Muscle of leg (tissue), 11 donors: ENCODE measurements around the gene C3orf38. TPM values are rescaled to one million over a fixed set of nuclear protein-coding genes. Genes with fewer than 3 reads are reported as not detected.

Experiments
- DNase-seq: peaks from one replicate; pipeline ENCODE4 v3.0.0; 2013
- H3K27ac ChIP-seq: one replicate; pipeline ENCODE4 v1.5.1; 2013; ENCODE audit warnings: mild to moderate bottlenecking, low read length, control low read depth
- H3K27me3 ChIP-seq: one replicate; pipeline ENCODE4 v1.6.1; 2013; ENCODE audit warnings: low read length; ENCODE audit not compliant: control insufficient read depth, insufficient read depth
- H3K36me3 ChIP-seq: one replicate; pipeline ENCODE4 v1.6.1; 2013; ENCODE audit warnings: low read length; ENCODE audit not compliant: control insufficient read depth, insufficient read depth
- H3K4me1 ChIP-seq: one replicate; pipeline ENCODE4 v1.6.1; 2013; ENCODE audit warnings: low read length; ENCODE audit not compliant: control insufficient read depth, insufficient read depth
- H3K4me3 ChIP-seq: one replicate; pipeline ENCODE4 v1.5.1; 2013; ENCODE audit warnings: low read length, control low read depth
- H3K9me3 ChIP-seq: replicated peaks from 2 replicates; pipeline ENCODE4 v1.6.1; 2013; ENCODE audit warnings: low read depth, low read length; ENCODE audit not compliant: control insufficient read depth
- WGBS: methylation state at CpG from one replicate; pipeline ENCODE4 v1.1.5; 2013; ENCODE audit warnings: missing lambda C conversion rate; ENCODE audit not compliant: insufficient coverage; 5-methylcytosine and 5-hydroxymethylcytosine counted together
- polyA plus RNA-seq, 8 donors: library from polyadenylated mRNA; unstranded; fragments of 120-200 nt; gene quantifications; one replicate each; pipeline versions ENCODE4 v1.2.1 to v1.2.3, GENCODE V29; 2013; ENCODE audit warnings: inconsistent platforms in 1 of 8, low replicate concordance in 1 of 8; ENCODE audit not compliant: insufficient read length in 8 of 8, insufficient read depth in 1 of 8
- total RNA-seq: library from RNA; stranded (reverse); fragments of 120-200 nt; gene quantifications from one replicate; pipeline ENCODE4 v1.2.4, GENCODE V29; 2013

The C3orf38 gene
- total and polyA plus RNA-seq, 9 donors: 14.4 to 24.1 (median 16.9) TPM

GRCh38 chr3:88188436-88188835 lies 38.7 kb downstream of the C3orf38 start:
- WGBS: no CpG with 5 or more reads among the region's 6 CpGs
- Histone ChIP-seq H3K9me3 (no peaks in the 10 kb centered on the region), H3K4me3 (no peak overlapping the region), H3K4me1 (no peaks in the 10 kb centered on the region), H3K27ac (no peak overlapping the region), H3K27me3 (no peaks in the 10 kb centered on the region), H3K36me3 (no peaks in the 10 kb centered on the region)
- peak; percentile 6 for DNase-seq

- Histone ChIP-seq H3K27ac (no peak overlapping the region), H3K9me3 (no peaks in the 10 kb centered on the region), H3K4me1 (no peaks in the 10 kb centered on the region), H3K4me3 (no peak overlapping the region), H3K36me3 (no peaks in the 10 kb centered on the region), H3K27me3 (no peaks in the 10 kb centered on the region)
- WGBS: 100% methylated on average over 1 of the region's 11 CpGs
- DNase-seq: no peak
Observed at GRCh38 chr3:88189361-88189810, 39.6 kb downstream of the C3orf38 start.

GRCh38 chr3:88191872-88192409 lies 42.2 kb downstream of the C3orf38 start:
- H3K4me3 ChIP-seq: no peak overlapping the region
- no CpG with 5 or more reads among the region's 4 CpGs for WGBS

GRCh38 chr3:88192631-88193030 lies 42.9 kb downstream of the C3orf38 start:
- DNase-seq: no peak
- no CpG with 5 or more reads among the region's 3 CpGs for WGBS
- no peaks in the 10 kb centered on the region for H3K9me3 ChIP-seq
- H3K36me3 ChIP-seq: no peaks in the 10 kb centered on the region
- no peak overlapping the region for H3K27ac ChIP-seq
- H3K4me1 ChIP-seq: no peaks in the 10 kb centered on the region
- no peaks in the 10 kb centered on the region for H3K27me3 ChIP-seq
- H3K4me3 ChIP-seq: no peak overlapping the region

More at GRCh38 chr3:88191872-88192409, 42.2 kb downstream of the C3orf38 start:
- Histone ChIP-seq H3K9me3 (no peaks in the 10 kb centered on the region), H3K27ac (no peak overlapping the region), H3K4me1 (no peaks in the 10 kb centered on the region), H3K27me3 (no peaks in the 10 kb centered on the region), H3K36me3 (no peaks in the 10 kb centered on the region)
- no peak for DNase-seq

GRCh38 chr3:88195951-88196434 lies 46.2 kb downstream of the C3orf38 start:
- no CpG with 5 or more reads among the region's 2 CpGs for WGBS
- Histone ChIP-seq H3K27ac (no peak overlapping the region), H3K27me3 (no peaks in the 10 kb centered on the region), H3K36me3 (no peaks in the 10 kb centered on the region), H3K4me3 (no peak overlapping the region), H3K4me1 (no peaks in the 10 kb centered on the region), H3K9me3 (no peaks in the 10 kb centered on the region)
- no peak for DNase-seq

- no CpG with 5 or more reads among the region's 1 CpG for WGBS
- H3K4me3 ChIP-seq: no peak overlapping the region
- H3K36me3 ChIP-seq: no peaks in the 10 kb centered on the region
- no peak for DNase-seq
- no peak overlapping the region for H3K27ac ChIP-seq
- no peaks in the 10 kb centered on the region for H3K4me1 ChIP-seq
- H3K27me3 ChIP-seq: no peaks in the 10 kb centered on the region
- H3K9me3 ChIP-seq: no peaks in the 10 kb centered on the region
Observed at GRCh38 chr3:88198121-88198520, 48.4 kb downstream of the C3orf38 start.

- no peaks in the 10 kb centered on the region for H3K4me1 ChIP-seq
- no peak overlapping the region for H3K4me3 ChIP-seq
- H3K9me3 ChIP-seq: no peaks in the 10 kb centered on the region
- WGBS: 0% methylated on average over 2 of the region's 5 CpGs
- DNase-seq: peak; percentile 86
- no peaks in the 10 kb centered on the region for H3K36me3 ChIP-seq
- no peak overlapping the region for H3K27ac ChIP-seq
- no peaks in the 10 kb centered on the region for H3K27me3 ChIP-seq
Observed at GRCh38 chr3:88203642-88204055, 53.9 kb downstream of the C3orf38 start.

Other genes starting within 250 kb of the C3orf38 start
- 42.9 TPM for gene CGGBP1, start 91.0 kb upstream of the C3orf38 start, total RNA-seq
- gene CGGBP1, start 91.0 kb upstream of the C3orf38 start, polyA plus RNA-seq: 10 to 100 TPM; 49.6 to 93.1 (median 74.1) TPM
- gene ZNF654, start 90.7 kb upstream of the C3orf38 start, total RNA-seq: 11.6 TPM
- 10 to 100 TPM in 5 of 8 donors, 1 to 10 TPM in 3; 8.6 to 14.7 (median 10.1) TPM for gene ZNF654, start 90.7 kb upstream of the C3orf38 start, polyA plus RNA-seq